HG02943 (cell line): ENCODE measurements around the gene SLC25A30.
A peak's percentile ranks its signal among the peaks of the same experiment; 100 is the strongest.

Experiments used
- ATAC-seq: cut with Tn5 transposase; IDR thresholded peaks from one replicate; pipeline ENCODE4 v1.9.1; 2021; ENCODE audit warnings: mild to moderate bottlenecking, low read depth, moderate library complexity; ENCODE audit not compliant: unreplicated experiment

SLC25A30 gene, protein sequence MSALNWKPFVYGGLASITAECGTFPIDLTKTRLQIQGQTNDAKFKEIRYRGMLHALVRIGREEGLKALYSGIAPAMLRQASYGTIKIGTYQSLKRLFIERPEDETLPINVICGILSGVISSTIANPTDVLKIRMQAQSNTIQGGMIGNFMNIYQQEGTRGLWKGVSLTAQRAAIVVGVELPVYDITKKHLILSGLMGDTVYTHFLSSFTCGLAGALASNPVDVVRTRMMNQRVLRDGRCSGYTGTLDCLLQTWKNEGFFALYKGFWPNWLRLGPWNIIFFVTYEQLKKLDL

DNA sequence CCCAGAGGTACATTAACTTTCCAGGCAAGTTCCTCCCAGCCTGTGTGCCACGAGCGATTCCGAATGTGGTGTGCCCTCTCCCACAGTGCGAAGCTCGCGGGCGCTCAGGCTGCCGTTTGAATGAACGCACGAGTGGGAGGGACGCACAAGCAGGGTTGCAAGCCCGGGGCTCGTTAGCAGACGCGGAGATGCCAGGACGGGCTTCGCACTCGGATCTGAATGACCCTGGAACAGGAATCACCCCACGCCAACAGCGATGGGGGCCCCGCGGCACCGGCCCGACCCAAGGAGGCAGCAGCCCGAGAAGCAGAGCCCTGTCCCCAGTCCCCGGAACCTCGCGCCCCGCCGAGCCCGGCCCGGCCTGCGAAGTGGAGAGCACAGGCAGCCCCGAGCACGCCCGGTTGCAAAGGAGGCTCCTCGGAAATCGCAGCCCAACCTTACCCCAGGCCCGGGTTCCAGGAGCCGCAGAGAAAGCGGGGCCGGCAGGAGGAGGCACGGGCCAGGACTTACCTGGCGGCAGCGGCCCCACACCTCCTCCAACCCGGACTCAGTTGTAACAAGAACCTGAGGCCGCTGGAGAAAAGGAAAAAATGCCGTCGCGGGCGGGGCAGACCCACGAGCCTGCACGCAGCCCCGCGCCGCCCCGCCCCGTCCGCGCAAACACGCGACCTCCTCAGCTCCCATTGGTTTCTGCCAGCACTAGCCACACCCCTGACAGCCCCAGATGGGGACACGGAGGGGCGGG, at the start of gene SLC25A30:
Gene SLC25A30 (minus strand): TSS at position 584 of the 745 bp plus-strand sequence. CDS start 6,948 bp downstream, outside the sequence.
- peak; percentile 92 for ATAC-seq

DNA sequence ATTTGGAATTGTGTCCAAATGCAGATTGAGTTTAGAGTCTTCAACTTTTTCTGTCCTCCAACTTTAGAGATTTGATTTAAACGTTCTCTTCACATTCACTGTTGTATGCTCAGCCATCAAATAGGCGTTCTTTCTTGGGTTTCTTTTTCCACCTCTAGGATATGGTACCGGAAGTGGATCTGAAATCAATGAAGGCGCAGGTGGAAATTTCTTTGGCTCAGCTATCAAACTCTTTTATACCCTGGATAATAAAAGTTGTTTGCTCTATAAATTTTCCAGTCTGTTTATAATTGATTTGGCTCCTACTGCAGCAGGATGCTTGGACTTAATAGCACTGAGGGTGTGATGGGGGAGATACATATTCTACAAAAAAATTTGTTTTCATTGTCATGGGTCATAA, 48.2 kb upstream of the SLC25A30 start:
- ATAC-seq: no peak

DNA sequence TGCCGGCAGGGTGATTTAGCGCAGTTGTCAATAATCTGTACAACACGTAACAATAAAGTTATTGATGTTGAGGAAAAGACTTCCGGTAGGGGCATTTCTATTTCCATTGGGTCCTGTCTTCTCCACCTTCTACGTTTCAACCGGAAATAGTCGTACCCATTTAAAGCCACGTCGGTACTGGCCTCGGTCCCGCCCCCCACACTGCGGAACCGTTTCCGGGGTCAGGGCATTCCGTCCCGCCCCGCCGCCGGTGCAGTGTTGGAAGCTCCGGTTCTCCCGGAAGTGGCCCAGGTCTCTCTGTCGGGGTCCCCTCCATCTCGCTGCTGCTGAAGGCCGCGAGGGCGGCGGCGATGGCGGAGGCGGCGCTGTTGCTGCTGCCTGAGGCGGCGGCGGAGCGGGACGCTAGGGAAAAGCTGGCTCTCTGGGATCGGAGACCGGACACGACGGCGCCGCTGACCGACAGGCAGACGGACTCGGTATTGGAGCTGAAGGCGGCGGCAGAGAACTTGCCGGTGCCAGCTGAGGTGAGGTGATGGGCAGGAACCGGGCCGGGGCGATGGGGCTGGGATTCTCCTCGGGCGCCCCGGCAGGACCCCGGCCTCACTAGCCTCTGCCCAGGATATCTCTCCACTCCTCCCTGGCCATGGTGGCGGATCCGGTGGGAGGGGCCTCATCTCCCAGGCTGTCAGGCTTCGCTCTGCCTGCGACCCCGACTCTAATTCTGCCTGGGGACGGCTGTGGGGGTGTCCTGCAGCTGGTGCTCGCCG, 46.7 kb upstream of the SLC25A30 start, which contains the start of gene COG3:
Gene COG3 (plus strand): TSS at position 253 of the 767 bp plus-strand sequence. CDS start 98 bp downstream, at position 351.
- peak; percentile 92 for ATAC-seq

DNA sequence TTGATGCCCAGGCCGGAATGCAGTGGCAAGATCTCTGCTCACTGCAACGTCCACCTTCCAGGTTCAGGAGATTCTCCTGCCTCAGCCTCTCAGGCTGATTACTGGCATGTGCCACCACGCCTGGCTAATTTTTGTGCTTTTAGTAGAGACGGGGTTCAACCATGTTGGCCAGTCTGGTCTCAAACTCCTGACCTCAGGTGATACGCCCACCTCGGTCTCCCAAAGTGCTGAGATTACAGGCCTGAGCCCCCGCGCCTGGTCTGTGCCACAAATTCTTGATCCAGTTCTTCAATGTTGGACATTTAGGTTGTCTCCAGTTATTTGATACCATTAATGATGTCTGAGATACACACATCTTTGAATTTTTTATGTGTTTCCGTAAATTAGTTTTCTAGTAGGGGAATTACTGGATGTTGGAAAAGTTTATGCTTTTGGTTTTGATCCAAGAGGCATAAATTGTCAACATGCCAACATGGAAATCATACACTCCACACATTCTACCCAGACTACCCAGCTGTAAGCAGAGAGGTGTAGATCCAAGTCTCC, 46.0 kb upstream of the SLC25A30 start:
- ATAC-seq: no peak

DNA sequence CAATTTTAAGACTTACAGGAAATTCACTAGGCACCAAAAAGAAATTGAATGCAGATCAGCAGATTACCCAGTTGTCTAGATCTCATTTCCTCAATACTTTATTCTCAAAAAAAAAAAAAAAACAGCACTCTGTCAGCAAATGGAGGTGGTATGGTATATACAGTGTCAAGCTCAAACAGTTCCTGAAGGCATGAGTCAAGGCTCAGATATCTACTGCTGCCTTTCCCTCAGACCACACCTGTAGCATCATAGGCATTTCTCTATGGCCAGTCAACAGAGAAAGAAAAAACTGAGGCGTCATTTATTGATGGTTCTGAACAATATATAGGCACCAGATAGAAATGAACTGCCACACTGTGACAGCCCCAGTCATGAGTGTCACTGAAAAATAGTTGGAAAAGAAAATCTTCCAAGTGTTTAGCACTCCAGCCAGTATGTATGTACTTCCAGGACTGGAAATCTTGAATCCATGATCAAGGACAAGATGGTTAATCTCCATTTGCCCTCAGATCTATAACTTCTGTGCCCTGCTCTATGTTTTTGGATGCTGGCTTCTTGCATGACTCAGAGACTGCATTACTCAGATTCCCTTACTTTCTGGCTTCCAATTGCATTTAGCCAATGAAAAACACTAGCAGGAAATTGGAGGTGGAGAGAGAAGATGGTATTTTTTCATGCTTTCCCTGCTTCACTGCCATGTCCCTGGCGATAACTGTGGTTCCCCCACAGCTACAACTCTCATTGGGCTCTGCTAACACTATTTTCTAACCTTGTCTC, 38.2 kb upstream of the SLC25A30 start:
- no peak for ATAC-seq

DNA sequence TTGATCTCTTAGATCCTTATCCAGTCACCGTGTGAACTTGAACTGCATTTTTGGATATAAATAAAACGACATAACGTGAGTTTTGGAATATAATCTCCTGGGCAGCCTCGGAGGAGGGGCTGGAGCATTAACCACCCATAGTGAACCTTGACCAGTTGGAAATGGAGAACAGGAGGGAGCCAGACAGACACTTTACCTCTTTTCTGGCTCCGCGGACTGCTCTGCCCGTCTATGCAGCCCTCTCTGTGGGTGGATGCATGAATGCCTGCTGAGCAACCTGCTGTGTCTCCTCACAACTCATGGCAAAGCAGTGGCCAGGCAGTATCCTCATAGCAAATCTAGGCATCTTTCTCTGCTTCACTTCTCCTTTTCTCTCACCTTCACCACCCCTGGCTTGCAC, 36.0 kb upstream of the SLC25A30 start:
- no peak for ATAC-seq

DNA sequence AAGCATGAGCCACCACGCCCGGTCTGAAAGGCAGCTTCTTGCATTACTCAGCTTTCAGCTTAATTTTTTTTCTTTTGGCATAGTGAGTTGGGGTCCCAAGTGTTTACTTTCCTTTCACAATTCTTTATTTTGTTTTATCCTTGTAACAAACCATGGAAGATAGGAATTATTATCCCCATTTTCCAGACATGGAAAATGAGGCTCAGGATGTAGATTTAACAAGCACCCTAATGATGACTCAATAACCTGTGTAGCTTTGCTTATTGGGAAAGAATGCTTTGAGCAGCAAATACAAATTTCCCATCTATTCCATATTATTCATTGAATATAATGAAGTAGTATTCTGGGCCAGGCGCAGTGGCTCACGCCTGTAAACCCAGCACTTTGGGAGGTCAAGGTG, 33.1 kb upstream of the SLC25A30 start:
- ATAC-seq: no peak

DNA sequence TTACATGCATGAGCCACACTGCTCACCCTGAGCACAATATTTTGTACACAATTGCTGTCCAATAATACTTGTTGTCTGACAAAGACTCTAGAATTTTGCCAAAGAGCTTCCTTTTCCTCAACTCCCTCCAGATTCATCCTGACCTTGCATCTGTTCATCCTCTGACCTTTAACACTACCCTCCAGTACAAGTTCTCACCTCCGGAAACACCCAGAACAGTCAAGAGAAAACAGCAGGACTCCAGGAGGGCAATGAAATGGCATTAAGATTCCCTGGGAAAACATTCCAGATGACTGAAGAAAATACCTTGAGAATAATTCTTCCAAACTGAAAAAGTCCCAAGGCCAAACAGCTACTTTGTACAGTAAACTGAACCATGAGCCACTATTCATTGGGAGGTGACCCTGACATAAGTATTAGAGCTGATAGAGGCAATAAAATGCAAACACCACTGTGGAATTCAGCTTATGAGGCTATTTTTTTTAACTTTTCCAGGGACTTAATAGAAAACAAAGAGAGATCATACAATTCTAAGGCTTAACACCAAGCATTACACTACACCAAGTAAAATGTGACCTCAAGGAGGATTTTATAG, 30.9 kb upstream of the SLC25A30 start:
- no peak for ATAC-seq

DNA sequence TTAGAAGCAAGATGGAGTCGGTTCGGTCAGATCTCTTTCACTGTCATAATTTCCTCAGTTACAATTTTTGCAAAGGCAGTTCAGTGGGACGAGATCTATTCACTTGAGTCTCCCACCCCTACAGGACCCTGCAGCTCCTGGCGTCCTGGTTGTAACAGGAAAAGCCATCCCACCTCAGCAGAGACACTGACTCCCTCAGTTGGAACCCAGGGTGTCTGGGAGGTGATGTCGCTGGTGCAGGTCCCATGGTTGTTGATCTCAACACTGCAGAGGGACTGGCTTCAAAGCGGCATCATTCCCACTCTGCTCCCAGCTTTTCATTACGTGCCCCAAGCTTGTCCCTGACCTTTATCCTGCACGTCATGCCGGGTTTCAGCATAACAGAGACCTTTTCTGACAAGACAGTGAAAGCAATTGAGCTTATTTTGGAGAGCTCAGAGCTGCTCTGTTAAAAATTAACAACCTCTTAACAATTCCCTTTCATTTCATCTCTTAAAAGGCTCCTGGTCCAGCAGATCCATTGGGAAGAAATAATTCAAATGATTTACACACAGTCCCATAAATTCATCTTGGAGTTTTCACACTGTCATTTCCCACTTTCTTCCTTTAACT, 29.0 kb upstream of the SLC25A30 start:
- no peak for ATAC-seq

DNA sequence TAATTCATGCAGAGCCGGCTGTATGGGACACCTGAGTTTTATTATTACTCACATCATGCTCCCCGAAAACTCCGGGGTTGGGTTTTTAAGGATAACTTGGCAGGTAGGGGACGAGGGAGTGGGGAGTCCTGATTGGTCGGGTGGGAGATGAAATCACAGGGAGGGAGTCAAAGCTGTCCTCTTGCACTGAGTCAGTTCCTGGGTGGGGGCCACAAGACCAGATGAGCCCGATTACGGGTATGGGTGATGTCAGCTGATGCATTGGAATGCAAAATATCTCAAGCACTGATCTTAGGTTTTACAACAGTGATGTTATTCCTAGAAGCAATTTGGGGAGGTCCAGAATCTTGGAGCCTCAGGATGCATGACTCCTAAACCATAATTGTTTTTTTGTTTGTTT, 28.0 kb upstream of the SLC25A30 start:
- no peak for ATAC-seq

DNA sequence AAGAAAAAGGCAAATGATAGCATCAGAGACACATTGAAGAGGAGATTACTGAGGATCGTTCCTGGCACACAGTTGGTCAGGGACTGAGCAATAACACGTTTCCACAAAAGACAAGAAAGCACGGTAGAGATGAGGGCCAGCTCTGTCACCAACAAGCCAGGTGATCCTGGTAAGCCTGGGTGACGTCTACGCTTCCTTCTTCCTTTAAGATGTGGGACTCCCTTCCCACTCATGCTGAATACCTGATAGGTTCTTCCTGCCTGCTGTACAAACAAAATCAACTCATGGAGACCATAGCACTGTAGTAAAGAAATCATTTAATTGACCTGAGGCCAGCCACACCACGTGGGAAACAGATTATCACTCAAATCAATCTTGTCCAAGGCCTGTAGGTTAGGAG, 26.9 kb upstream of the SLC25A30 start:
- no peak for ATAC-seq

DNA sequence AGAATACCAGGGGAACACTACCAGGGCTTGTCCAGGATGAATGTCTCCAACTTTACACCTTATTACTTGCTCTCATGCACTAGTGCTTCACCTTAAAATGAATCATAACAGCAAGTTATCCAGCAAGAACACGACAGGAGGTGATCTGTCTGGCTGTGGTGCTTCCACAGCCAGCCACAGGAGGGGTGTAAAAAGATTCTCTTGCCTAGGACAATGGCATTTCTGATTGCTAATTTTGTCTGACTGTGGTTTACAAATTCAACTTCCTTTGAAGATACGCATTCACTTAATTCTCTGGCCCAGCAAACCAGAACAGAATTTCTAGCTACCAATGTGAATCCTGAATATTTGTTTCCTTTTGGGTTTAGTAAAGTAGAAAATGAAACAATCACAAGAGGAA, 23.5 kb upstream of the SLC25A30 start:
- ATAC-seq: no peak

DNA sequence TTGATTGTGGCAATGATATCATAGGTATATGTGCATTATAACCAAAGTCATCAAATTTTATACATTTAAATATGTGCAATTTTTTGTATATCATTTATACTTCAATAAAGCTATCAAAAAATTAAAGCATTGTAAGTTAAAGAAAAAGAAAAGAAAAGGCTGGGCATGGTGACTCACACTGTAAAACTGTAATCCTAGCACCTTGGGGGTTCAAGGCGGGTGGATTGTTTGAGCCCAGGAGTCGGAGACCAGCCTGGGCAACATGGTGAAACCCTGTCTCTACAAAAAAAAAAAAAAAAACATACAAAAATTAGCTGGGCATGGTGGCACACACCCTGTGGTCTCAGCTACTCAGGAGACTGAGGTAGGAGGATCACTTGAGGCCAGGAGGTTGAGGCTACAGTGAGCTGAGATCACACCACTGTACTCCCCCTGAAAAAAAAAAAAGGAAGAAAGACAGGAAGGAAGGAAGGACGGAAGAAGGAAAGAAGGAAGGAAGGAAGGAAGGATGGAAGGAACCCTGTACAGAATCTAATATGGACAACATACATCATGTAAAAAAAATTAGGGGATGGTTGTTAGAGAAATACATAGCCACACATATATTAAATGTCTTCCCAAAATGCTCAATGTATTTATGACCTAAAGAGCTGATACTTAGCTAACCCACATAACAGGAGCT, 21.7 kb upstream of the SLC25A30 start:
- ATAC-seq: no peak

DNA sequence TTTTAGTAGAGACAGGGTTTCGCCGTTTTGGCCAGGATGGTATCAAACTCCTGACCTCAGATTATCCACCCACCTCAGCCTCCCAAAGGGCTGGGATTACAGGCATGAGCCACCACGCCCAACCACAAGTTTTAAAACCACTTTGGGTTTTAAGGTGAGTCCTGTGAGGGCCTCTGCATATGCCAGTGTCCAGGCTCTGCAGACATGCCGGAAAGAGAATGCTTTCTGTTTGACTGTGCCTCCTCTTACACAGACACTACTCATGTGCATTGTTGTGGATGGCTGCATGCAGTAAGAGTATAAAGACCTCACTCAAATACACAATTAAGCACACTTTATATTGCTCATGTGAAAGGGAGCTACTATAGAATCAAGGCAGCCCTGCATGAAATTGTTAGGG, 20.8 kb upstream of the SLC25A30 start:
- no peak for ATAC-seq

DNA sequence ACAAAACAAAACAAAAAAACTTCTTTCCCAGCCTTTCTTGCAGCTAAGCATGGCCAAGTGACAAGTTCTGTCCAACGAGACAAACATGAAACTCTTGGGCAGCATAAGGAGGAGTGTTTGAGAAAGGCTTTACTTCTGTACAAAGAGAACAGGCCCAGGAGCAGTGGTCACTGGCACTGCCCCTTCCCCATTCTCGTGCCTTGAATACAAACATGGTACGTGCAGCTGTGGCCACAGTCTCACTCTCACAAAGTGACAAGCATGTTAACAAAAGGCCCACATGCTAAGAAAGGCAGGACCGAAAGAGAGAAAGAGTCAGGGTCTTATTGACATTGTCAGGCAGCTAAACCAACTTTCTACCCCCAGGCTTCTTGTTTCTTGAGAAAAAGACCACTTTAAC, 19.8 kb upstream of the SLC25A30 start:
- no peak for ATAC-seq

DNA sequence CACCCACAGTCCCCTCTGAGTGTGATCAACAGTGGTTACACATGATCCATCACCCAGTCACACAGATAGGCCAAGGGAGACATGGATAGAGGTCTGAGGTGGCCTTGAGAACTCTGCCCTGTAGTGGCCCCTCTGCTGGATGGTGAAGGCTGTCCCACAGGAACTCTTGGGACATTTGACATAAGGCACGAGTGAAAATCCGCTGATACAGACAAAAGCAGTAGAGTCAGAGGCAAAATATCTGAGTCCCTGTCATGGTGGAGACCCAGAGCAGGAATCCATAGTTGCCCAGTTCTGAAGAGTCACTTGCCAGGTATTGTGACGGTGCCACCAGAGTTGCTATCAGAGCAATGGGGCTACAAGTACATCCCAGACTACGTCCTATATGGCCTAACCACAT, 18.8 kb upstream of the SLC25A30 start:
- ATAC-seq: no peak

DNA sequence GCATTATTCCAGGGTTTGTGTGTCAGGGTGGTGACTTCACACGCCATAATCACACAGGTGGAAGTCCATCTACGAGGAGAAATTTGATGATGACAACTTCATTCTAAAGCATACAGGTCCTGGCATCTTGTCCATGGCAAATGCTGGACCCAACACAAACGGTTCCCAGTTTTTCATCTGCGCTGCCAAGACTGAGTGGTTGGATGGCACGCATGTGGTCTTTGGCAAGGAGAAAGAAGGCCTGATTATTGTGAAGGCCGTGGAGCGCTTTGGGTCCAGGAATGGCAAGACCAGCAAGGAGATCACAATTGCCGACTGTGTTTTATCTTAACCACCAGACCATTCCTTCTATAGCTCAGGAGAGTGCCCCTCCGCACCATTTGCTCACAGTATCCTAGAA, 18.2 kb upstream of the SLC25A30 start:
- no peak for ATAC-seq

DNA sequence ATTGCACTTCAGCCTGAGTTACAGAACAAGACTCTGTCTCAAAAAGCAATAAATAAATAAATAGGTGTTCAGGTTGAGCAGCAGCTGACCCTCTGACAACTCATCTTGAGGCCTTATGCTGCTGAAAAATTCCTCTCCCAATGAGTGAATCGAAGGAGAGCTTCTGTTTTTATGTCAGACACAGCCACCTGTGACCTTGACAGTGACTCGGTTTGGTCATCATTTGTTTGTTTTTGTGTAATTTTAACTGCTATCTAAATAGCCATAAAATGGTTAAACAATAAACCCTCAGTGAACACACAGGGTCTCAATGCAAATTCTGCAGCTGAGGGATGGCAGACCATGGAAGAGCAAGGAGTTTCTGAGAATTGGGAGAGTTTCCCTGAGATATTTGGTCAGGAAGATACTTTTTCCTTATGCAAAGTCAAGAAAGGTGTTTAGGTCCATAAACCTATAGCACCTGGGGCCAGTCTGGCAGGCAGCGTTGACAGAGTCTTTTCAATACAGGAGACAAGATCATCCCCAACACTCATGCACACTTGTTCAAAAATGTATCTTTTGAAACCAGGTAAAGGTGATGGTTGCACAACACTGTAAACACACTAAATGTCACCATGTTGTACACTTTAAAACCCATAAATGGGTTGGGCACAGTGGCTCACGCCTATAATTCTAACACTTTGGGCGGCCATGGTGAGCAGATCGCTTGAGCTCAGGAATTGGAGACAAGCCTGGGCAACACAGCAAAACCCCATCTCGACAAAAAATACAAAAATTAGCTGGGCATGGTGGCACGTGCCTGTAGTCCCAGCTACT, 16.6 kb upstream of the SLC25A30 start:
- no peak for ATAC-seq
